Activated naive CD4-positive, alpha-beta T cell treated with anti-CD3 and anti-CD28 coated beads, Interleukin-2, amount 50 U/mL, for 24 hours (primary cell): Measurements from ENCODE around the gene SLA2.
A peak's percentile ranks its signal among the peaks of the same experiment; 100 is the strongest.
"Not testable (repeated sequence)": the region's sequence is repeated elsewhere in the genome, so short reads cannot be mapped to it uniquely, and the experiment has no call there.

Experiments used
- H3K27ac Mint-ChIP-seq: one replicate; pipeline ENCODE4 v1.8.0; 2021; ENCODE audit warnings: mild to moderate bottlenecking, mixed read lengths
- H3K27me3 Mint-ChIP-seq: one replicate; pipeline ENCODE4 v1.8.0; 2021; ENCODE audit warnings: mixed read lengths
- H3K36me3 Mint-ChIP-seq: one replicate; pipeline ENCODE4 v1.8.0; 2021; ENCODE audit warnings: mixed read lengths
- H3K4me1 Mint-ChIP-seq: one replicate; pipeline ENCODE4 v1.8.0; 2021; ENCODE audit warnings: mixed read lengths
- H3K4me3 Mint-ChIP-seq: one replicate; pipeline ENCODE4 v1.8.0; 2021; ENCODE audit warnings: mild to moderate bottlenecking, mixed read lengths
- H3K9me3 Mint-ChIP-seq: one replicate; pipeline ENCODE4 v1.8.0; 2021; ENCODE audit warnings: mixed read lengths

Gene SLA2

DNA sequence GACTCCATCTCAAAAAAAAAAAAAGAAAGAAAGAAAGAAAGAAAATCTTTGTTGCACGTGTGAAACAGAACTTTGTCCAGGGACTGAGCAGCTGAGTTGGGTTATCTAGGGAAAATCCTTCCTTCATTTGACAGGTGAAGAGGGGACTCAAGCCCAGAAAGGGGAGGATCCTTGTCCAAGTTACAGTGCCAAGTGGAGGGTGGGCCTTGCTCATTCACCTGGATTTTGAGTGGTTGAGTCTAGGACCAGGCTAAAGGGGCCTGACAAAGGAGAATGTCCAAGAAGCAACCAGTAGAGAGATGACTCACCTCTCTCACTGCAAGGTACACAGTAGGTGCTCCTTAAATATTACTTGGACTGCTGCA is 69.9 kb downstream of the SLA2 start:
- H3K9me3 Mint-ChIP-seq: no peaks in the 10 kb centered on the region
- peaks cover 7% of the 10 kb centered on the region for H3K36me3 Mint-ChIP-seq
- H3K4me3 Mint-ChIP-seq: peak overlapping the region; percentile 100
- H3K27ac Mint-ChIP-seq: no peak overlapping the region
- no peaks in the 10 kb centered on the region for H3K27me3 Mint-ChIP-seq
- H3K4me1 Mint-ChIP-seq: peaks cover 44% of the 10 kb centered on the region

DNA sequence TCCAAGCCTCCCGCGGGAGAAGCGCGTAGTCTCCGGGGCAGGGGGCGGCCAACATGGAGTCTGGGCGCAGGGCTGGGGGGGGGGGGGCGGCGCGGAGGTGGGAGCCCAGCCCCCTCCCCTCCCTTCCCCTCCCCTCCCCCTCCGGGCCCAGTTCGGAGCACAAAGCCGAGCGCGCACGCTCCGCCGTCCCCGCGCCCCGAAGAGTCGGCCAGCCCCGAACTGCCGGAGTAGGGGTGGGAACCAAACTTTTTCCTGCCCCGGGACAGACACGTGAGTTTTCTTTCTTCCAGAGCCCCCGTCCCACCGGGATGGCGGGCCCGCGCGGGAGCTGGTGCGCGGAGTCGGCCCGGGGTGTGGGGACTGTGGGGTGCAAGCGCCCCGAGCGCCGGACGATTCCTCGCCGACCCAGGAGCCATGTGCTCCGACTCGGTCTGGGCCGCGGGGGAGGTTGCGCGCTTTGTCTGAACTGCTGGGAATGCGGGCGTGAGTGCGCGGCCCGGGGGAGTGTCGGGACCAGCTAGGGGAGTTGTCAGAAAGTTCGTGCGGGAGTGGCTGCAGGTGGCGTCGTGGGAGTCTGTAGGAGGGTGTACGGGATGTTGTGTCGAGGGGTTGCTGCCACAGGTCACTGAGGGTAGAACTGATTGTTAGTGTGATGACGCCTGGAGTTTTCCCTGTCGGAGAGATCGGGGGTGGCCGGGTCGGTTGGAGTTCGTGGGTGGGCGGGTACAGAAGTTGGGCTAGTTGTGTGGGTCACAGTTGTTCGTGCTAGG is 71.4 kb downstream of the SLA2 start:
- Mint-ChIP-seq H3K27ac (peak overlapping the region; percentile 100), H3K36me3 (peaks cover 2% of the 10 kb centered on the region), H3K4me3 (peak overlapping the region; percentile 100), H3K27me3 (no peaks in the 10 kb centered on the region), H3K9me3 (no peaks in the 10 kb centered on the region), H3K4me1 (peaks cover 37% of the 10 kb centered on the region)

DNA sequence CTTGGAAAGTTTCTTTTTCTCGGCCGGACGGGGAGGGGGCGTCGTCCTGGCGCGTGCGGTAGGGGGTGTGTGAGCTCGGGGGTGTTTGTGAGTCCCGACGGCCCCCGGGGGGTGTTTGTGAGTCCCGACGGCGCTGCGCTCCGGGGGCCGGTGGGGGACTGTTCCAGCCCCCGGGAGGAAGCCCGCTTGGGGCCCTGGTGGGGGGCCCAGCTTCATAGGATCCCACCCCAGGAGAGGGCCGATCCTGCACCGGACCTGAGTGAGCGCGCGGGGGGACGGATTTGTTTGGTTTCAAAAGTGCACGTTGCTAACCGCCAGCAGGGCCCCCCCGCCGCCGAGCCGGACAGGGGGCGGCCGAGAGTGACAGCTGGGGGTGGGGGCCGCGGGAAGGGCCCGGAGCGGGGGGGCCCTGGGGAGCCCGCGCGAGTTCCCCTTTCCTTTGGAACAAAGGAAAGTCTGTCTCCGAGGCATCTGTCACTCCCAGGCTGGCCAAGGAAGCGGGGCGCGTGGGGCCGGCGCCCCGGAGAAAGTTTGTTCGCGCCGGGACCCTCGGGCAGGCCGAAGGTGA is 72.1 kb downstream of the SLA2 start:
- Mint-ChIP-seq H3K27me3 (no peaks in the 10 kb centered on the region), H3K9me3 (no peaks in the 10 kb centered on the region), H3K4me1 (peaks cover 37% of the 10 kb centered on the region), H3K36me3 (peaks cover 2% of the 10 kb centered on the region), H3K4me3 (peak overlapping the region; percentile 100), H3K27ac (peak overlapping the region; percentile 77)

DNA sequence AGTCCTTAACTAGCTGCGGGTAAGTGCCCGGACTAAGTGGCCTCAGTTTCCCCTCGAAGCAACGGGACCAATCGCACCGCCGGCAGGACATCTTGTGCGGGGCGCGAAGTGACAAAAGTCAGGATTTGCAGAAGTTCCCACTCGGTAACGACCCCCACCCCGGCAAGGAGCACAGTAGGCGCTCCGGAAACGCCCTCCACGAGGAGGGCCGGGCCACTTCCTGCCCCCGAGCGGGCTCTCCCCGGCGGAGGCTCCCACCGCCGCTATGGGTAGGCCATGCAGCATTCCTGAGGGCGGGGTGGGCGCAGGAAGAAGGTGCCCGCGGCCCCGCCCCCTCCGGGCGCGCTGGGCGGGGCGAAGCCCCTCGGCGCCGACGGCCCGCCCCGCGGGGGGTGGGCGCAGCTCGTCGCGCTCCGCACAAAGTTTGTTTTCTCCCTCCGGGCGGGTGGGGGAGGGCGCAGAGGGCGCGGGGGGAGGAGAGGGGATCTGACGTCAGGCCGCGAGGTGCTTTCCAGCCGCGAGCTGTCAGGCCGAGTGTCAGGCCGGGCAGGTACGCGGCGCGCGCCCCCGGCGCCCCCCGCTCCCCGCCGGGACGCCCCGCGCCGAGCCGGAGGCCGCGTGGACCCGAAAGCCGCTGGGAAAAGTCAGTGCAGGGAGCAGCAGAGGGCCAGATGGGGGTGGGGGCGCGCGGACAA is 72.7 kb downstream of the SLA2 start, which contains the start of gene TGIF2:
Gene TGIF2 (plus strand): TSS at position 495 of the 695 bp plus-strand sequence. CDS start 5,178 bp downstream, outside the sequence.
- no peaks in the 10 kb centered on the region for H3K27me3 Mint-ChIP-seq
- H3K27ac Mint-ChIP-seq: peak within 1 kb of the TSS; percentile 100
- H3K9me3 Mint-ChIP-seq: no peaks in the 10 kb centered on the region
- peaks cover 37% of the 10 kb centered on the region for H3K4me1 Mint-ChIP-seq
- H3K36me3 Mint-ChIP-seq: peaks cover 2% of the 10 kb centered on the region
- H3K4me3 Mint-ChIP-seq: peak within 1 kb of the TSS; percentile 100

DNA sequence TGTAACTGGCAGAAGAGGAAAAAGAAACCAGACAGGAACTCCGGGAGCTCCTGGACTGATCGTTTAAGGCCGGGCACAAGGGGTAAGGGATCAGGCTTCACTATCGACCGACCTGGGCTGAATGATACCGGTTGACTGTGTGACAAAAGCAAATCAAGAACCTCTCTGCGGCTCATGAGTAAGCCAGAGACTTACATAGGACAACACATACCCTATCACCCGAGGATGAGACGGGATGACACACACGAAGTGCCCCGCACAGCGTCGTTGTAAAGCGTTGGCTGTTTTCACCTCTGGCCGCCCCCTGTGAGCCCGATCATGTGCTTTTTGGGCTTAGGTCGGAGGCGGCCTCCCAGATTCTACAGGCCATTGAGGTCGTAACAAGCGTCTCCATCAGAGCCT is 73.3 kb downstream of the SLA2 start:
- Mint-ChIP-seq H3K36me3 (peaks cover 2% of the 10 kb centered on the region), H3K4me3 (peak overlapping the region; percentile 95), H3K27me3 (no peaks in the 10 kb centered on the region), H3K9me3 (no peaks in the 10 kb centered on the region), H3K4me1 (peaks cover 37% of the 10 kb centered on the region), H3K27ac (peak overlapping the region; percentile 99)

DNA sequence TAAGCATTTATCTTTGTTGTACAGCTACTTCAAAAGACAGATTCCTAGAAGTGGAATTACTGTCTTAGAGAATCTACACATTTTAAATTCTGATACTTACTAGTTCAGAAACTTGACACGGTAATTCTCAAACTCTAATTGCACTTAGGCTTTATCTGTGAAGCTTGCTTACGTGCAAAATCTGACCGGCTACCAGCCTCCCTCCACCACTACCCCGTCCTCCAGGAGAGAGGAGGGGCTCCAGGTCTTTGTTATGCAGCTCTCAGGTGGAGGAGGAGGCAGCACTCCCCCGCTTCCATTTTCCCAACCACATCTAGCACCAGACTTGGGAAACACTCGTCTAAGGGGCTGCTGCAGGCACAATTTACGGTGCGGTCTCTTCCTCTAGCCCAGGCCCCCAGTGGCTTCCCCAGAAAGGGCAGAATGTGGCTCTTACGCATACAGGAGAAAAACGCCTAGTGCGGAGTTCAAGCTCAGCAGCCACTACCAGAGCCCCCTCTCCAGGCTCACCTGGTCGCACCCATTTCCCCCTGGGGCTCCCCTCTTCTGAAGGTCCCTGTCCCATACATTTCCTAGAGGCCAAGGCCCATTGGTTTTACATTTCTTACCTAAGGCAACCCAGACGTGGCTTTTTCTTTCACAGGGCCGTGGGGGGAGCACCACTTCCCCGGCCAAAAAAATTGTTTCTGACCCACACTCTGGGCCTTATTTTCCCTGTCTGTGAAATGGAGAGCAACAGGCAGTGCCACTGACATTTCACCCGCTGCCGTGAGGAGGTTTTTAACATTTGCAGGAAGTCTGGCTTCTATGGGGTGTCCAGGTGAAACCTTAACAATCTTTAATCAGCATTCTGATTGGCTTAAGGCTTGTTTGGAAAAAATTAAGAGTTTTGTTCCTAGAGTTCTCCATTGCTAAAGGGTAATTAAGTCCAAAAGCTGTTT is 74.2 kb downstream of the SLA2 start:
- peak overlapping the region; percentile 99 for H3K27ac Mint-ChIP-seq

DNA sequence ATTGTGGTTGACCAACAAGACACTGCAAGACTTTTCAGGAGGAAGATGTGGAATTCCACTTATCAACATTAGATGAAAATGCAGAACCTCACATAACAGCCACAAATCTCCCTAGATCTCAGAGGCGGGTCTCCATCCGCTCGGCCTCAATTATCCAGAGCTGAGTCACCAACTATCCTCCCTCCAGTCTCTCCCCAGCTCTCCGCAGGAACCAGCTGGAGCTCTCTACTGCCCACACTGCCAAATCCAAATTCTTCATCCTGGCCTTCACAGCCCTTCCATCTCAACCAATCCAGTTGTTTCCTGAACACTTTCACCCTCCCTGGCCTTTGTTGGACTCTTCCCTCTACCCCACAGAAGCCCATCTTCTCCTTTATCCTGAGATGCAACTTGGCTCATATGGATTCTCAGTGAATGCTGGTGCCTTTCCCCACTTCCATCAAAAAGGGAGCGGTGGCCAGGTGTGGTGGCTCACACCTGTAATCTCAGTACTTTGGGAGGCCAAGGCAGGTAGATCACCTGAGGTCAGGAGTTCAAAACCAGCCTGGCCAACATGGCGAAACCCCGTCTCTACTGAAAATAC is 76.1 kb downstream of the SLA2 start:
- H3K9me3 Mint-ChIP-seq: no peaks in the 10 kb centered on the region
- H3K4me3 Mint-ChIP-seq: no peak overlapping the region
- no peaks in the 10 kb centered on the region for H3K27me3 Mint-ChIP-seq
- peak overlapping the region; percentile 76 for H3K27ac Mint-ChIP-seq
- H3K4me1 Mint-ChIP-seq: peaks cover 20% of the 10 kb centered on the region
- peaks cover 4% of the 10 kb centered on the region for H3K36me3 Mint-ChIP-seq

More for the DNA sequence above, 74.2 kb downstream of the SLA2 start:
- Mint-ChIP-seq H3K36me3 (peaks cover 2% of the 10 kb centered on the region), H3K4me3 (peak overlapping the region; percentile 95), H3K27me3 (no peaks in the 10 kb centered on the region), H3K4me1 (peaks cover 37% of the 10 kb centered on the region), H3K9me3 (no peaks in the 10 kb centered on the region)

DNA sequence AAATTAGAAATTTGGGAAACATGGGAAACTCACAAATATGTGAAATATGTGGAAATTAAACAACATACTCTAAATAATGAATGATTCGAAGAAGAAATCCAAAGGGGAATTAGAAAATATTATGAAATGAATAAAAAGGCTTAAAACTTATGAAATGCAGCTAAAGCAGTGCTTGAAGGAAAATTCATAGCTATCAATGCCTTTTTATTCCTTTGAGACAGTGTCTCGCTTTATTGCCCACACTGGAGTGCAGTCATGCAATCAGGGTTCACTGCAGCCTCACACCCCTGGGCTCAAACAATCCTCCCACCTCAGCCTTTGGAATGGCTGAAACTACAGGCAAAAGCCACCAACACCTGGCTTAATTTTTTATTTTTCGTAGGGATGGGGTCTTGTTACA is 80.5 kb downstream of the SLA2 start:
- Mint-ChIP-seq H3K27ac (no peak overlapping the region), H3K36me3 (peaks cover 2% of the 10 kb centered on the region), H3K27me3 (no peaks in the 10 kb centered on the region), H3K9me3 (no peaks in the 10 kb centered on the region), H3K4me1 (peaks cover 4% of the 10 kb centered on the region), H3K4me3 (no peak overlapping the region)

DNA sequence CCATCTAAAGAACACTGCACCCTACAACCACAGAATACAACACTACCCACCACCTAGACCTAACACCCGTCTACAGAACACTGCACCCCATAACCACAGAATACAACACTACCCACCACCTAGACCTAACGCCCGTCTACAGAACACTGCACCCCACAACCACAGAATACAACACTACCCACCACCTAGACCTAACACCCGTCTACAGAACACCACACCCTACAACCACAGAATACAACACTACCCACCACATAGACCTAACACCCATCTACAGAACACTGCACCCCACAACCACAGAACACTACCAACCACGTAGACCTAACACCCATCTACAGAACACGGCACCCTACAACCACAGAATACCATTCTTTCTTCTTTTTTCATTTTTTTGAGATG is 81.3 kb downstream of the SLA2 start:
- peak overlapping the region; percentile 9 for H3K27ac Mint-ChIP-seq
- not testable (repeated sequence) for H3K4me1 Mint-ChIP-seq, H3K36me3 Mint-ChIP-seq, H3K27me3 Mint-ChIP-seq, H3K4me3 Mint-ChIP-seq, H3K9me3 Mint-ChIP-seq

DNA sequence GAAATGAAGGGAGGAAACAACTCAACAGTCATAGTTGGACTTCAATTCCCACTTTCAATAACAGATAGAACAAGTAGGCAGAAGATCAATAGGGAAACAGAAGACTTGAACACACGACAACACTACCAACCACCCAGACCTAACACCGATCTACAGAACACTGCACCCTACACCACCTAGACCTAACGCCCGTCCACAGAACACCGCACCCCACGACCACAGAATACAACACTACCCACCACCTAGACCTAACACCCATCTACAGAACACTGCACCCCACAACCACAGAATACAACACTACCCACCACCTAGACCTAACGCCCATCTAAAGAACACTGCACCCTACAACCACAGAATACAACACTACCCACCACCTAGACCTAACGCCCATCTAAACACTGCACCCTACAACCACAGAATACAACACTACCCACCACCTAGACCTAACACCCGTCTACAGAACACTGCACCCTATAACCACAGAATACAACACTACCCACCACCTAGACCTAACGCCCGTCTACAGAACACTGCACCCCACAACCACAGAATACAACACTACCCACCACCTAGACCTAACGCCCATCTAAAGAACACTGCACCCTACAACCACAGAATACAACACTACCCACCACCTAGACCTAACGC is 81.8 kb downstream of the SLA2 start:
- H3K9me3 Mint-ChIP-seq, H3K27ac Mint-ChIP-seq, H3K4me1 Mint-ChIP-seq, H3K36me3 Mint-ChIP-seq, H3K27me3 Mint-ChIP-seq, H3K4me3 Mint-ChIP-seq: not testable (repeated sequence)

DNA sequence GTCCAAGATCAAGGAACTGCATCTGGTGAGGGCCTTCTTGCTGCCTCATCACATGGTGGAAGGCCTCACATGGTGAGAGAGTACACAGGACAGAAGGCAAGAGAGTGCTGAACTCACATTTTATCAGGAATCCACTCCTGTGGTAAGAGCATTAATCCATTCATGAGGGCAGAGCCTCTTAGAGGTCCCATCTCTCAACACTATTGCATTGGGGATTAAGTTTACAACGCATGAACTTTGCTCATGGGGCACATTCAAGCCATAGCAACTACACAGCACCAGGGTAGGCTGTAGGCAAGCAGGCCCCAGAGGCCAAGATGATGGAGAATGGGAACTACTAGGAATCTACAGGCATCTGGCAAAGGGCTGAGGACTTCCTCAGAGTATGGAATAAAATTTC is 82.6 kb downstream of the SLA2 start:
- Mint-ChIP-seq H3K27ac (no peak overlapping the region), H3K4me3 (no peak overlapping the region), H3K27me3 (no peaks in the 10 kb centered on the region), H3K4me1 (peaks cover 4% of the 10 kb centered on the region), H3K36me3 (peaks cover 2% of the 10 kb centered on the region), H3K9me3 (no peaks in the 10 kb centered on the region)

DNA sequence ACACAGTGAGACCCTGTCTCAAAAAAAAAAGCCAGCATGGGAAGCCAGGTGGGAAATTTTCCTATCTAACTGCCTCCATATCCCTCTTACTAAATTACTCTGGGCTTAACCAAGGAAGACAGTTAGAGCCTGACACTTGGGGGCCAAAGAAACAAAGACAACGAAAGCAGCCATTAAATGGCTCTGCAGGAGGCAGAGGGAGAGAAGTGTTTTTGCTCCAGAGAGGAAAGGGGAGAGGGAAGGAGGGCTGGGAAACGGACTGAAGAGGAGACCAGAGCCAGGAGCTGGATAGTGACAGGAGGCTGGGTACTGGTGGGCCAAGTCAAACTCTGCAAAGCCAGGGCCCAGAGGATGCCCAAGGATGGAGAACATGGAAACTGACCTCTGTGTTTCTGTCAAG is 83.3 kb downstream of the SLA2 start:
- no peak overlapping the region for H3K4me3 Mint-ChIP-seq
- peaks cover 2% of the 10 kb centered on the region for H3K36me3 Mint-ChIP-seq
- peaks cover 4% of the 10 kb centered on the region for H3K4me1 Mint-ChIP-seq
- no peaks in the 10 kb centered on the region for H3K27me3 Mint-ChIP-seq
- no peak overlapping the region for H3K27ac Mint-ChIP-seq
- no peaks in the 10 kb centered on the region for H3K9me3 Mint-ChIP-seq
